NCI-H2196 treated with DMSO at 0.1 percent for 48 hours (cell line): ENCODE measurements around the gene HPRT1.
A peak's percentile ranks its signal among the peaks of the same experiment; 100 is the strongest.
"Not testable (repeated sequence)": the region's sequence is repeated elsewhere in the genome, so short reads cannot be mapped to it uniquely, and the experiment has no call there.

ENCODE experiments used
- DNase-seq: peaks from one replicate; lab custom pipeline; 2025; ENCODE audit not compliant: unreplicated experiment; lab: John Stamatoyannopoulos, UW

Gene HPRT1

GRCh38 chrX:134460005-134460861 is at the start of gene HPRT1:
Gene HPRT1 (plus strand): TSS chrX:134460165. CDS start chrX:134460312, 147 bp downstream.
- DNase-seq, result peak; percentile 66

GRCh38 chrX:134416087-134416486 is 43.9 kb upstream of the HPRT1 start:
- no peak for DNase-seq

- DNase-seq, result no peak
These were observed 41.5 kb upstream of the HPRT1 start for GRCh38 chrX:134418317-134419113.

GRCh38 chrX:134419784-134420183 is 40.2 kb upstream of the HPRT1 start:
- no peak for DNase-seq

GRCh38 chrX:134423606-134424005 is 36.4 kb upstream of the HPRT1 start:
- no peak for DNase-seq

- DNase-seq, result no peak
These were observed 33.7 kb upstream of the HPRT1 start for GRCh38 chrX:134426281-134426680.

- DNase-seq, result no peak
These were observed 28.1 kb upstream of the HPRT1 start for GRCh38 chrX:134431894-134432293.

GRCh38 chrX:134435894-134436293 is 24.1 kb upstream of the HPRT1 start:
- no peak for DNase-seq

- no peak for DNase-seq
These were observed 16.9 kb upstream of the HPRT1 start for GRCh38 chrX:134443020-134443419.

GRCh38 chrX:134443461-134443860 is 16.5 kb upstream of the HPRT1 start:
- DNase-seq, result no peak

- no peak for DNase-seq
These were observed 15.3 kb upstream of the HPRT1 start for GRCh38 chrX:134444681-134445080.

- no peak for DNase-seq
These were observed 7.4 kb upstream of the HPRT1 start for GRCh38 chrX:134452596-134452995.

- no peak for DNase-seq
These were observed 6.3 kb upstream of the HPRT1 start for GRCh38 chrX:134453631-134454030.

- no peak for DNase-seq
These were observed 5.5 kb upstream of the HPRT1 start for GRCh38 chrX:134454506-134454905.

- no peak for DNase-seq
These were observed 2.3 kb upstream of the HPRT1 start for GRCh38 chrX:134457708-134458107.

- DNase-seq, result no peak
These were observed 321 bp upstream of the HPRT1 start for GRCh38 chrX:134459683-134460004.

- DNase-seq, result no peak
These were observed 876 bp downstream of the HPRT1 start for GRCh38 chrX:134460862-134461220.

GRCh38 chrX:134461437-134461836 is 1.5 kb downstream of the HPRT1 start:
- no peak for DNase-seq

- DNase-seq, result no peak
These were observed 3.0 kb downstream of the HPRT1 start for GRCh38 chrX:134462927-134463326.

- not testable (repeated sequence) for DNase-seq
These were observed 4.5 kb downstream of the HPRT1 start for GRCh38 chrX:134464453-134464852.

GRCh38 chrX:134469486-134469885 is 9.5 kb downstream of the HPRT1 start:
- DNase-seq, result no peak

GRCh38 chrX:134470013-134470412 is 10.0 kb downstream of the HPRT1 start:
- no peak for DNase-seq
